T-helper 2 cell treated with Interferon-gamma antibody and Interleukin-4, amounts not matched to agents 100 ng/mL and 5 ng/mL, for 36 hours (primary cell): Measurements from ENCODE around the gene MAP1A. TPM values are rescaled to one million over a fixed set of nuclear protein-coding genes. Genes with fewer than 3 reads are reported as not detected.
"Not testable (repeated sequence)": the region's sequence is repeated elsewhere in the genome, so short reads cannot be mapped to it uniquely, and the experiment has no call there.

Source experiments
- intact Hi-C: fragments of 100-400 bp; cut with micrococcal nuclease; formaldehyde crosslinking; loops from one replicate; pipeline ENCODE4 v1.15.1; 2023
- total RNA-seq: library from RNA; stranded (reverse); gene quantifications from 2 replicates; pipeline ENCODE4 v1.2.3, GENCODE V29; 2022

MAP1A gene
- total RNA-seq, 1 donor from 2014 or later: 12.7 TPM

GRCh38 chr15:43528542-43529007 lies 11.2 kb downstream of the MAP1A start:
- intact Hi-C loops: no loop called here

GRCh38 chr15:43529141-43529540 lies 11.7 kb downstream of the MAP1A start:
- intact Hi-C loops: no loop called here

- intact Hi-C loops: no loop called here
Observed at GRCh38 chr15:43529587-43530345, 12.4 kb downstream of the MAP1A start.

GRCh38 chr15:43531018-43531670 lies 13.7 kb downstream of the MAP1A start:
- intact Hi-C loops: no loop called here

GRCh38 chr15:43532826-43533225 lies 15.4 kb downstream of the MAP1A start:
- intact Hi-C loops: not testable (repeated sequence)

- intact Hi-C loops: no loop called here
Observed at GRCh38 chr15:43534897-43535296, 17.5 kb downstream of the MAP1A start.

GRCh38 chr15:43538091-43538490 lies 20.7 kb downstream of the MAP1A start:
- intact Hi-C loops: no loop called here

GRCh38 chr15:43541785-43542184 lies 24.4 kb downstream of the MAP1A start:
- intact Hi-C loops: no loop called here

GRCh38 chr15:43544266-43544665 lies 26.9 kb downstream of the MAP1A start:
- intact Hi-C loops: no loop called here

- intact Hi-C loops: no loop called here
Observed at GRCh38 chr15:43545426-43545825, 28.0 kb downstream of the MAP1A start.

GRCh38 chr15:43547539-43547938 lies 30.1 kb downstream of the MAP1A start:
- intact Hi-C loops: no loop called here

- intact Hi-C loops: no loop called here
Observed at GRCh38 chr15:43550527-43551363, 33.3 kb downstream of the MAP1A start.

GRCh38 chr15:43552256-43552655 lies 34.8 kb downstream of the MAP1A start:
- intact Hi-C loops: no loop called here

GRCh38 chr15:43552986-43553385 lies 35.6 kb downstream of the MAP1A start:
- intact Hi-C loops: no loop called here

- intact Hi-C loops: not testable (repeated sequence)
Observed at GRCh38 chr15:43562753-43563152, 45.3 kb downstream of the MAP1A start.

GRCh38 chr15:43563793-43564192 lies 46.4 kb downstream of the MAP1A start:
- intact Hi-C loops: not testable (repeated sequence)

GRCh38 chr15:43566615-43567014 lies 49.2 kb downstream of the MAP1A start:
- intact Hi-C loops: not testable (repeated sequence)

GRCh38 chr15:43574607-43575006 lies 57.2 kb downstream of the MAP1A start:
- intact Hi-C loops: not testable (repeated sequence)
